ENCODE data around the gene LSS. TPM values are rescaled to one million over a fixed set of nuclear protein-coding genes. Genes with fewer than 3 reads are reported as not detected.

LSS gene
- total and polyA plus RNA-seq, 2 of the 4 experiments (the other 2 are of a cell fraction), result 43.4 to 58.1 TPM

- Histone ChIP-seq H3K79me1 (ENCODE audit: low read depth in 1 of 2, low read length in 2 of 2) (no peaks in the 10 kb centered on the region), H3K9me1 (ENCODE audit: insufficient read depth, low read length) (0 out of 2 replicates have a peak, but pooled peaks cover 3% of the 10 kb centered on the region), H4K8ac (ENCODE audit: low read depth in 2 of 2, low read length in 2 of 2) (no peak overlapping the region), H2AK5ac (ENCODE audit: low read depth, low read length) (no peak overlapping the region), H2AK9ac (replicated peaks; ENCODE audit: low read depth, low read length, poor library complexity) (no peak overlapping the region), H3K9me3 (ENCODE audit: control insufficient read depth, insufficient read depth, low read length) (peaks cover 2% of the 10 kb centered on the region; the same call in 1 of the 2 replicates), H2BK15ac (ENCODE audit: low read depth, low read length) (no peak overlapping the region), H3K27me3 (ENCODE audit: control insufficient read depth, insufficient read depth, low read length) (no peaks in the 10 kb centered on the region), H4K20me1 (ENCODE audit: insufficient read depth, low read length) (no peaks in the 10 kb centered on the region), H3K18ac (ENCODE audit: low read depth, low read length) (no peak overlapping the region), H3K14ac (replicated peaks; ENCODE audit: low read depth, low read length) (no peak overlapping the region), H2AFZ (replicated peaks; ENCODE audit: low read length, poor library complexity) (no peak overlapping the region), H3K23ac (ENCODE audit: low read depth, low read length) (no peak overlapping the region), H3K27ac (ENCODE audit: insufficient read depth, low read length) (no peak overlapping the region), H3K4me1 (ENCODE audit: control insufficient read depth, insufficient read depth, low read length) (peaks cover 2% of the 10 kb centered on the region), H3K9ac (ENCODE audit: low read depth, low read length) (no peak overlapping the region), H4K91ac (ENCODE audit: insufficient read depth, low read depth, low read length) (no peak overlapping the region), H2BK120ac (ENCODE audit: low read depth, low read length) (no peak overlapping the region), H3K4me2 (ENCODE audit: low read depth, low read length) (no peak overlapping the region), H3K56ac (ENCODE audit: extremely low read depth, insufficient read depth, low read length) (no peak overlapping the region), H3K4me3 (ENCODE audit: insufficient read depth, low read depth, low read length) (no peak overlapping the region), H3K4ac (ENCODE audit: low read depth, low read length) (no peak overlapping the region), H2BK20ac (ENCODE audit: low read depth, low read length) (no peak overlapping the region), H2BK5ac (ENCODE audit: low read depth, low read length, poor library complexity, severe bottlenecking) (no peak overlapping the region), H4K5ac (ENCODE audit: low read depth, low read length) (no peak overlapping the region), H3K36me3 (ENCODE audit: control insufficient read depth, insufficient read depth, low read length) (peaks cover 4% of the 10 kb centered on the region; the same call in 1 of the 2 replicates)
- no peak for ATAC-seq (ENCODE audit: low read depth)
- dilution Hi-C loops (cut with HindIII; ENCODE audit: low sequenced_read_pairs, unreplicated experiment), result no loop called here
- POLR2A ChIA-PET (ENCODE audit: unreplicated experiment), result no interaction called here
- BruUV-seq (replicated peaks), result no TSS peak
- in situ Hi-C loops (cut with MboI; ENCODE audit: low sequenced_read_pairs), result no loop called here
- CTCF ChIA-PET, result no interaction called here
- intact Hi-C loops (cut with micrococcal nuclease), result no loop called here
- TF ChIP-seq BHLHE40 (IDR thresholded peaks at IDR 0.05; ENCODE audit: low read depth, low read length) (no peak), USF2 (IDR thresholded peaks at IDR 0.05; ENCODE audit: low read depth, low read length) (no peak), RAD21 (IDR thresholded peaks at IDR 0.05; ENCODE audit: low read length) (no peak), MAZ (IDR thresholded peaks at IDR 0.05; ENCODE audit: borderline replicate concordance, low read depth, low read length) (no peak), RFX5 (IDR thresholded peaks at IDR 0.05; ENCODE audit: low read depth, low read length) (no peak), POLR2A (IDR thresholded peaks at IDR 0.05; ENCODE audit: low read depth, low read length) (no peak), SMC3 (IDR thresholded peaks at IDR 0.05; ENCODE audit: low read depth, low read length) (no peak), FOS (IDR thresholded peaks at IDR 0.05; ENCODE audit: low read depth, low read length) (no peak), NFE2L2 (IDR thresholded peaks at IDR 0.05; ENCODE audit: low read depth, low read length) (no peak), CHD1 (IDR thresholded peaks at IDR 0.05; ENCODE audit: low read depth, low read length) (no peak), CTCF (conservative IDR thresholded peaks at IDR 0.05; ENCODE audit: low read depth, low read length) (no peak), CEBPB (IDR thresholded peaks at IDR 0.05; ENCODE audit: low read depth, low read length) (no peak), MXI1 (IDR thresholded peaks at IDR 0.05; ENCODE audit: borderline replicate concordance, low read depth, low read length) (no peak)
- WGBS, 2 experiments (ENCODE audit: extremely low coverage in 2 of 2, insufficient read length in 1 of 2), result no CpG with 5 or more reads among the region's 10 CpGs
- DNase-seq, result no peak
Observed at GRCh38 chr21:46156678-46157077, 71.9 kb downstream of the LSS start.
